Astrocyte of the cerebellum (primary cell): ENCODE results near the gene NPRL2.

ENCODE experiments used
- DNase-seq: peaks from one replicate; pipeline ENCODE4 v3.0.0-alpha.2; 2011; ENCODE audit warnings: low read depth
- H3K4me3 ChIP-seq: 2 replicates; pipeline ENCODE4 v1.5.1; 2011; ENCODE audit warnings: mild to moderate bottlenecking, low read depth, low read length, moderate library complexity
- in situ Hi-C: cut with HindIII; loops from 2 replicates; pipeline ENCODE4 v1.10.0; 2017; ENCODE audit warnings: low sequenced_read_pairs
- TF ChIP-seq, protein P1 (sequence below): IDR thresholded peaks from 2 replicates; pipeline ENCODE4 v1.5.1; 2012; ENCODE audit warnings: low read length, low read depth, moderate library complexity, mild to moderate bottlenecking; ENCODE audit errors: missing control alignments

Gene NPRL2

GRCh38 chr3:50302095-50303012, 48.2 kb downstream of the NPRL2 start:
- DNase-seq: no peak
- H3K4me3 ChIP-seq: no peak overlapping the region
- TF ChIP-seq, protein P1, sequence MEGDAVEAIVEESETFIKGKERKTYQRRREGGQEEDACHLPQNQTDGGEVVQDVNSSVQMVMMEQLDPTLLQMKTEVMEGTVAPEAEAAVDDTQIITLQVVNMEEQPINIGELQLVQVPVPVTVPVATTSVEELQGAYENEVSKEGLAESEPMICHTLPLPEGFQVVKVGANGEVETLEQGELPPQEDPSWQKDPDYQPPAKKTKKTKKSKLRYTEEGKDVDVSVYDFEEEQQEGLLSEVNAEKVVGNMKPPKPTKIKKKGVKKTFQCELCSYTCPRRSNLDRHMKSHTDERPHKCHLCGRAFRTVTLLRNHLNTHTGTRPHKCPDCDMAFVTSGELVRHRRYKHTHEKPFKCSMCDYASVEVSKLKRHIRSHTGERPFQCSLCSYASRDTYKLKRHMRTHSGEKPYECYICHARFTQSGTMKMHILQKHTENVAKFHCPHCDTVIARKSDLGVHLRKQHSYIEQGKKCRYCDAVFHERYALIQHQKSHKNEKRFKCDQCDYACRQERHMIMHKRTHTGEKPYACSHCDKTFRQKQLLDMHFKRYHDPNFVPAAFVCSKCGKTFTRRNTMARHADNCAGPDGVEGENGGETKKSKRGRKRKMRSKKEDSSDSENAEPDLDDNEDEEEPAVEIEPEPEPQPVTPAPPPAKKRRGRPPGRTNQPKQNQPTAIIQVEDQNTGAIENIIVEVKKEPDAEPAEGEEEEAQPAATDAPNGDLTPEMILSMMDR: no peak
- in situ Hi-C loops: no loop called here

- in situ Hi-C loops: no loop called here
- H3K4me3 ChIP-seq: no peak overlapping the region
- TF ChIP-seq, protein P1: no peak
- no peak for DNase-seq
Observed at GRCh38 chr3:50300681-50301254, 49.8 kb downstream of the NPRL2 start.

GRCh38 chr3:50299929-50300680, 50.5 kb downstream of the NPRL2 start:
- TF ChIP-seq, protein P1: no peak
- in situ Hi-C loops: no loop called here
- DNase-seq: no peak
- H3K4me3 ChIP-seq: peak overlapping the region; percentile 79

GRCh38 chr3:50299638-50299928, 51.0 kb downstream of the NPRL2 start:
- TF ChIP-seq, protein P1: no peak
- DNase-seq: no peak
- in situ Hi-C loops: no loop called here

GRCh38 chr3:50298836-50299637, 51.5 kb downstream of the NPRL2 start, which contains the start of the genes HYAL3 and NAA80:
HYAL3 (minus strand) TSS chr3:50299405; CDS start chr3:50295602, 3,803 bp downstream.
NAA80 (minus strand) TSS chr3:50299405; CDS start chr3:50297463, 1,942 bp downstream.
- TF ChIP-seq, protein P1: no peak
- in situ Hi-C loops: no loop called here
- peak; percentile 99 for DNase-seq
- H3K4me3 ChIP-seq: peak within 1 kb of the TSS; percentile 79

More at GRCh38 chr3:50299638-50299928, 51.0 kb downstream of the NPRL2 start:
- H3K4me3 ChIP-seq: peak overlapping the region; percentile 79
